ENCODE data around the gene PPM1H. TPM values are rescaled to one million over a fixed set of nuclear protein-coding genes. Genes with fewer than 3 reads are reported as not detected.

Gene PPM1H
- total RNA-seq, 4 donors from 2014 or later: 1.7 to 7.4 (median 3.4) TPM

GRCh38 chr12:62806893-62807292, 128.1 kb downstream of the PPM1H start:
- TF ChIP-seq POLR2A (IDR thresholded peaks at IDR 0.05): no peak
- TF ChIP-seq, protein P1, sequence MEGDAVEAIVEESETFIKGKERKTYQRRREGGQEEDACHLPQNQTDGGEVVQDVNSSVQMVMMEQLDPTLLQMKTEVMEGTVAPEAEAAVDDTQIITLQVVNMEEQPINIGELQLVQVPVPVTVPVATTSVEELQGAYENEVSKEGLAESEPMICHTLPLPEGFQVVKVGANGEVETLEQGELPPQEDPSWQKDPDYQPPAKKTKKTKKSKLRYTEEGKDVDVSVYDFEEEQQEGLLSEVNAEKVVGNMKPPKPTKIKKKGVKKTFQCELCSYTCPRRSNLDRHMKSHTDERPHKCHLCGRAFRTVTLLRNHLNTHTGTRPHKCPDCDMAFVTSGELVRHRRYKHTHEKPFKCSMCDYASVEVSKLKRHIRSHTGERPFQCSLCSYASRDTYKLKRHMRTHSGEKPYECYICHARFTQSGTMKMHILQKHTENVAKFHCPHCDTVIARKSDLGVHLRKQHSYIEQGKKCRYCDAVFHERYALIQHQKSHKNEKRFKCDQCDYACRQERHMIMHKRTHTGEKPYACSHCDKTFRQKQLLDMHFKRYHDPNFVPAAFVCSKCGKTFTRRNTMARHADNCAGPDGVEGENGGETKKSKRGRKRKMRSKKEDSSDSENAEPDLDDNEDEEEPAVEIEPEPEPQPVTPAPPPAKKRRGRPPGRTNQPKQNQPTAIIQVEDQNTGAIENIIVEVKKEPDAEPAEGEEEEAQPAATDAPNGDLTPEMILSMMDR (IDR thresholded peaks at IDR 0.05): no peak
- H3K9me3 ChIP-seq: no peaks in the 10 kb centered on the region
- no peak for DNase-seq
- H3K27ac ChIP-seq: no peak overlapping the region
- no peaks in the 10 kb centered on the region for H3K36me3 ChIP-seq
- no peaks in the 10 kb centered on the region for H3K4me1 ChIP-seq
- H3K27me3 ChIP-seq: no peaks in the 10 kb centered on the region
- H3K4me3 ChIP-seq: no peak overlapping the region

GRCh38 chr12:62806244-62806836, 128.6 kb downstream of the PPM1H start:
- TF ChIP-seq POLR2A (IDR thresholded peaks at IDR 0.05): no peak
- TF ChIP-seq, protein P1 (IDR thresholded peaks at IDR 0.05): no peak
- Histone ChIP-seq H3K27ac (no peak overlapping the region), H3K9me3 (no peaks in the 10 kb centered on the region), H3K4me1 (no peaks in the 10 kb centered on the region), H3K4me3 (no peak overlapping the region), H3K36me3 (no peaks in the 10 kb centered on the region), H3K27me3 (no peaks in the 10 kb centered on the region)
- DNase-seq: no peak

GRCh38 chr12:62805517-62805916, 129.4 kb downstream of the PPM1H start:
- H3K27ac ChIP-seq: no peak overlapping the region
- H3K27me3 ChIP-seq: no peaks in the 10 kb centered on the region
- no peak for DNase-seq
- H3K36me3 ChIP-seq: no peaks in the 10 kb centered on the region
- H3K9me3 ChIP-seq: no peaks in the 10 kb centered on the region
- H3K4me1 ChIP-seq: no peaks in the 10 kb centered on the region
- H3K4me3 ChIP-seq: no peak overlapping the region
- TF ChIP-seq, protein P1 (IDR thresholded peaks at IDR 0.05): no peak
- TF ChIP-seq POLR2A (IDR thresholded peaks at IDR 0.05): no peak

DNA sequence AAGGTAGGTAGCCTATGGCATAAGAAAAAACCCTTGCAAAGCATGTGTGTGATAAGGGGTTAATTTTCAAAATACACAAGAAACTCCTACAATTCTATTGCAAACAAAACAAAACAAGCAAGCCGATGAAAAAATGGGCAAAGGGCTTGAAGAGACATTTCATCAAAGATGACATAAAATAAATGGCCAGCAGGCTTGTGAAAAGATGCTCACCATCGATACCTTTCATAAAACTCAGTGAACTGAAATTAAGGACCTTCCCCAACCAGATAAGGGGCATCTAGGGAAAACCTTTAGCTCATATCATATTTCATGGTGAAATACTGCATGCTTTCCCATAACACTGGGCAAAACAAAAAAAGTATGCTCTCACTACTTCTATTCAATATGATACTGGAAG, 131.2 kb downstream of the PPM1H start:
- H3K9me3 ChIP-seq: no peaks in the 10 kb centered on the region
- DNase-seq: no peak
- no peaks in the 10 kb centered on the region for H3K4me1 ChIP-seq
- TF ChIP-seq, protein P1 (IDR thresholded peaks at IDR 0.05): no peak
- no peak for TF ChIP-seq POLR2A (IDR thresholded peaks at IDR 0.05)
- no peak overlapping the region for H3K4me3 ChIP-seq
- no peaks in the 10 kb centered on the region for H3K27me3 ChIP-seq
- H3K36me3 ChIP-seq: no peaks in the 10 kb centered on the region
- no peak overlapping the region for H3K27ac ChIP-seq

GRCh38 chr12:62802984-62803383, 132.0 kb downstream of the PPM1H start:
- TF ChIP-seq, protein P1 (IDR thresholded peaks at IDR 0.05): no peak
- no peak for TF ChIP-seq POLR2A (IDR thresholded peaks at IDR 0.05)
- DNase-seq: no peak
- no peaks in the 10 kb centered on the region for H3K36me3 ChIP-seq

GRCh38 chr12:62802321-62802720, 132.6 kb downstream of the PPM1H start:
- H3K36me3 ChIP-seq: no peaks in the 10 kb centered on the region
- DNase-seq: no peak
- no peaks in the 10 kb centered on the region for H3K27me3 ChIP-seq
- TF ChIP-seq, protein P1 (IDR thresholded peaks at IDR 0.05): no peak
- TF ChIP-seq POLR2A (IDR thresholded peaks at IDR 0.05): no peak
- H3K9me3 ChIP-seq: no peaks in the 10 kb centered on the region
- no peak overlapping the region for H3K27ac ChIP-seq
- no peaks in the 10 kb centered on the region for H3K4me1 ChIP-seq
- no peak overlapping the region for H3K4me3 ChIP-seq

More at GRCh38 chr12:62802984-62803383, 132.0 kb downstream of the PPM1H start:
- H3K4me1 ChIP-seq: no peaks in the 10 kb centered on the region
- H3K4me3 ChIP-seq: no peak overlapping the region
- no peak overlapping the region for H3K27ac ChIP-seq
- H3K27me3 ChIP-seq: no peaks in the 10 kb centered on the region
- no peaks in the 10 kb centered on the region for H3K9me3 ChIP-seq
